Sigmoid colon (tissue), 7 donors: ENCODE data around the gene HDLBP. TPM values are rescaled to one million over a fixed set of nuclear protein-coding genes. Genes with fewer than 3 reads are reported as not detected.

Experiments used
- DNase-seq: peaks from one replicate; pipeline ENCODE4 v3.0.0-alpha.2; 2019
- H3K27ac ChIP-seq, 4 donors: fragments of 200-600 bp; sonication (generic); one replicate each; pipeline ENCODE4 v1.5.1; 2016 to 2019; ENCODE audit warnings: mild to moderate bottlenecking in 1 of 4
- H3K27me3 ChIP-seq, 3 donors: fragments of 200-600 bp; sonication (generic); one replicate each; pipeline ENCODE4 v1.5.1; 2019; ENCODE audit warnings: mild to moderate bottlenecking in 1 of 3
- H3K36me3 ChIP-seq, 4 donors: fragments of 200-600 bp; sonication (generic); one replicate each; pipeline ENCODE4 v1.5.1; 2016 to 2019
- H3K4me1 ChIP-seq, 4 donors: fragments of 200-600 bp; sonication (generic); one replicate each; pipeline ENCODE4 v1.5.1; 2017 to 2019
- H3K4me3 ChIP-seq, 4 donors: fragments of 200-600 bp; sonication (generic); one replicate each; pipeline ENCODE4 v1.5.1; 2017 to 2019; ENCODE audit warnings: mild to moderate bottlenecking in 2 of 4, moderate library complexity in 1 of 4
- H3K9me3 ChIP-seq, 4 donors: fragments of 200-600 bp in 3 of 4; sonication (generic) in 3 of 4; one replicate each; pipeline versions ENCODE4 v1.5.1 to v1.6.1; 2013 to 2019
- EP300 ChIP-seq, 4 donors: sonication (generic); formaldehyde crosslinking; IDR thresholded peaks; one replicate each; pipeline ENCODE4 v1.6.1; 2017; ENCODE audit warnings: antibody characterized with exemption in 4 of 4
- POLR2A ChIP-seq, 2 donors: fragments of 450-650 bp; IDR thresholded peaks; one replicate each; pipeline ENCODE4 v1.6.1; 2016; ENCODE audit warnings: antibody characterized with exemption in 2 of 2, mild to moderate bottlenecking in 2 of 2, moderate library complexity in 2 of 2
- POLR2AphosphoS5 ChIP-seq, 4 donors: sonication (generic); formaldehyde crosslinking; IDR thresholded peaks; one replicate each; pipeline ENCODE4 v1.6.1; 2017; ENCODE audit warnings: antibody characterized with exemption in 4 of 4
- whole genome bisulfite sequencing, 2 donors: extraction: QIAGEN DNeasy Blood & Tissue Kit; methylation state at CpG; one replicate each; pipeline ENCODE4 v1.1.7; 2013; 5-methylcytosine and 5-hydroxymethylcytosine counted together
- intact Hi-C: fragments of 100-400 bp; cut with DNase I; formaldehyde crosslinking; loops from one replicate; pipeline ENCODE4 v1.15.1; 2023
- polyA plus RNA-seq, 3 donors: library from polyadenylated mRNA; stranded (reverse); fragments of 200-250 nt; gene quantifications; one replicate each; pipeline ENCODE4 v1.2.3, GENCODE V29; 2013
- total RNA-seq, 4 donors: library from RNA; depleted of rRNA; stranded (reverse); fragments of >200 nt; gene quantifications; one replicate each; pipeline ENCODE4 v1.1.0, GENCODE V29; 2016
- TF ChIP-seq, protein P1 (sequence below), 4 experiments: fragments of 450-650 bp in 3 of 4; fragments of 200-600 bp in 1 of 4; IDR thresholded peaks; one replicate each; pipeline ENCODE4 v1.5.1; 2016 to 2019; ENCODE audit warnings: antibody characterized with exemption in 4 of 4, mild to moderate bottlenecking in 3 of 4, moderate library complexity in 2 of 4
- donor health status: healthy with polysubstance abuse.
- donor health status: Bipolar disorder and iron deficiency.
- donor health status: healthy.

HDLBP gene
- total and polyA plus RNA-seq, 7 donors: 115 to 281 (median 201) TPM

DNA sequence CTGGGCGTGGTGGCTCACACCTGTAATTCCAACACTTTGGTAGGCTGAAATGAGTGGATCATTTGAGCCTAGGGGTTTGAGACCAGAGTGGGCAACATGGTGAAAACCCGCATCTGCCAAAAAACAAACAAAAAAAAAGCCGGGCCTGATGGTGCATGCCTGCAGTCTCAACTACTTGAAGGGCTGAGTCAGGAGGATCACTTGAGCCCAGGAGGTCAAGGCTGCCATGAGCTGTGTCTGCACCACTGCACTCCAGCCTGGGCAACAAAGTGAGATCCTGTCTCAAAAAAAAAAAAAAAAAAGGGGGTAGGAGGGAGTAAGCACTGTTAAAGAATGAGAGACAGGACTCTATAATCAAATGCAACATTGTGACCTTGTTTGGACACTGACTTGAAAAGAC lies 54.6 kb downstream of the HDLBP start:
- TF ChIP-seq POLR2A (IDR thresholded peaks at IDR 0.05) (no peak), EP300 (IDR thresholded peaks at IDR 0.05) (no peak), POLR2AphosphoS5 (IDR thresholded peaks at IDR 0.05) (no peak)
- TF ChIP-seq, protein P1, sequence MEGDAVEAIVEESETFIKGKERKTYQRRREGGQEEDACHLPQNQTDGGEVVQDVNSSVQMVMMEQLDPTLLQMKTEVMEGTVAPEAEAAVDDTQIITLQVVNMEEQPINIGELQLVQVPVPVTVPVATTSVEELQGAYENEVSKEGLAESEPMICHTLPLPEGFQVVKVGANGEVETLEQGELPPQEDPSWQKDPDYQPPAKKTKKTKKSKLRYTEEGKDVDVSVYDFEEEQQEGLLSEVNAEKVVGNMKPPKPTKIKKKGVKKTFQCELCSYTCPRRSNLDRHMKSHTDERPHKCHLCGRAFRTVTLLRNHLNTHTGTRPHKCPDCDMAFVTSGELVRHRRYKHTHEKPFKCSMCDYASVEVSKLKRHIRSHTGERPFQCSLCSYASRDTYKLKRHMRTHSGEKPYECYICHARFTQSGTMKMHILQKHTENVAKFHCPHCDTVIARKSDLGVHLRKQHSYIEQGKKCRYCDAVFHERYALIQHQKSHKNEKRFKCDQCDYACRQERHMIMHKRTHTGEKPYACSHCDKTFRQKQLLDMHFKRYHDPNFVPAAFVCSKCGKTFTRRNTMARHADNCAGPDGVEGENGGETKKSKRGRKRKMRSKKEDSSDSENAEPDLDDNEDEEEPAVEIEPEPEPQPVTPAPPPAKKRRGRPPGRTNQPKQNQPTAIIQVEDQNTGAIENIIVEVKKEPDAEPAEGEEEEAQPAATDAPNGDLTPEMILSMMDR (IDR thresholded peaks at IDR 0.05): no peak
- WGBS, 2 donors: 95 to 97% methylated on average over 3 of the region's 3 CpGs
- peaks cover 37 to 99% (median 65%) of the 10 kb centered on the region in 4 donors for H3K36me3 ChIP-seq
- no peak overlapping the region for H3K27ac ChIP-seq
- H3K9me3 ChIP-seq: no peaks in the 10 kb centered on the region
- peaks cover 0 to 7% (median 1%) of the 10 kb centered on the region in 4 donors for H3K4me1 ChIP-seq
- no peak for DNase-seq
- intact Hi-C loops: no loop called here
- H3K27me3 ChIP-seq: no peaks in the 10 kb centered on the region
- no peak overlapping the region for H3K4me3 ChIP-seq

DNA sequence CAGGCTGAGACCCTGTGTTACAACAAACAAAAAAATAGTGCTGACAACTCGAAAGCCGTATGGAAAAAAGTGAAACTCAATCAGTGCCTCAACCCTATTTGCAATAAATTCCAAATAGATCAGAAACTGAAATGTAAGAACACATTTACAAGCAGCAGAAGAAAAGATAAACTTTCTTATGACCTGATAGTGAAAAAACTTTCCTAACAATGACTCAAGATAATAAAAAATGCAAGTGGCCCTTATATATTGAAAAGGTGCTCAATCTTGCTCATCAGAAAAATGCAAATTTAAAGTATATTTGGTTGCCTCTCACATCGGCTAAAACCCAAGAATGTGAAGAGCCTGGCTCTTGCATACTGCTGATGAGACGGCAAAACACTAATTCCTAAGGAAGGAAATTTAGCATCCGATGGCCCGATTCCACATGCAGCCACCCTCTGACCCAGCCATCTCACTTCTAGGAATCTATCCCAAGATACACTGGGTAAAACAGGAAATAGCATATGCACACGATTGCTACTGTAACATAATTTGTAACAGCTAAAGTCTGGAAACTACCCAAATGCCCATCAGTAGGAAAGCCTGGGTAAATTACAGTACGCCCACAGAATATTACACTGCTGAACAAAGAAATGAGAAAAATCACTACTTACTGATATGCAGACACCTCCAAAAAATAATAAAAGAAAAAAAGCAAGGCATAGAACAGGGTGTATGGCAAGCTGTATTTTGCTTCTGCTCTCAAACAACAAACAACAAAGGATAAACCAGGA lies 56.8 kb downstream of the HDLBP start:
- TF ChIP-seq POLR2AphosphoS5 (IDR thresholded peaks at IDR 0.05) (no peak), POLR2A (IDR thresholded peaks at IDR 0.05) (no peak), EP300 (IDR thresholded peaks at IDR 0.05) (no peak)
- TF ChIP-seq, protein P1 (IDR thresholded peaks at IDR 0.05): no peak
- Histone ChIP-seq H3K4me3 (no peak overlapping the region), H3K4me1 (peaks cover 0 to 7% (median 1%) of the 10 kb centered on the region in 4 donors), H3K27me3 (no peaks in the 10 kb centered on the region), H3K9me3 (no peaks in the 10 kb centered on the region), H3K36me3 (peaks cover 50 to 99% (median 71%) of the 10 kb centered on the region in 4 donors), H3K27ac (no peak overlapping the region)
- intact Hi-C loops: no loop called here
- 77 to 84% methylated on average over 8 of the region's 8 CpGs for WGBS, 2 donors
- no peak for DNase-seq

- Histone ChIP-seq H3K27ac (no peak overlapping the region), H3K4me1 (peaks cover 0 to 7% (median 0%) of the 10 kb centered on the region in 4 donors), H3K36me3 (peaks cover 47 to 99% (median 71%) of the 10 kb centered on the region in 4 donors), H3K4me3 (no peak overlapping the region), H3K27me3 (no peaks in the 10 kb centered on the region), H3K9me3 (no peaks in the 10 kb centered on the region)
- 86 to 89% methylated on average over 11 of the region's 11 CpGs for WGBS, 2 donors
- no peak for TF ChIP-seq POLR2A (IDR thresholded peaks at IDR 0.05)
- TF ChIP-seq, protein P1 (IDR thresholded peaks at IDR 0.05): peak in 1 of 4 experiments; percentile 14
- intact Hi-C loops: no loop called here
- DNase-seq: no peak
Measured at GRCh38 chr2:241257419-241258032, 57.9 kb downstream of the HDLBP start.

- DNase-seq: peak; percentile 28
- H3K4me3 ChIP-seq: no peak overlapping the region
- intact Hi-C loops: no loop called here
- H3K27me3 ChIP-seq: no peaks in the 10 kb centered on the region
- H3K36me3 ChIP-seq: peaks cover 43 to 99% (median 72%) of the 10 kb centered on the region in 4 donors
- peaks cover 0 to 7% (median 0%) of the 10 kb centered on the region in 4 donors for H3K4me1 ChIP-seq
- no peaks in the 10 kb centered on the region for H3K9me3 ChIP-seq
- 89 to 90% methylated on average over 11 of the region's 11 CpGs for WGBS, 2 donors
- H3K27ac ChIP-seq: no peak overlapping the region
- TF ChIP-seq, protein P1 (IDR thresholded peaks at IDR 0.05): no peak
- TF ChIP-seq EP300 (IDR thresholded peaks at IDR 0.05) (no peak), POLR2AphosphoS5 (IDR thresholded peaks at IDR 0.05) (no peak), POLR2A (IDR thresholded peaks at IDR 0.05) (no peak)
Measured at GRCh38 chr2:241256168-241256545, 59.3 kb downstream of the HDLBP start.
